Central memory CD4-positive, alpha-beta T cell (primary cell): Measurements from ENCODE around the gene STAC.
"Not testable (repeated sequence)": the region's sequence is repeated elsewhere in the genome, so short reads cannot be mapped to it uniquely, and the experiment has no call there.

ENCODE experiments used
- DNase-seq: peaks from one replicate; pipeline ENCODE4 v3.0.0; 2022

The STAC gene

DNA sequence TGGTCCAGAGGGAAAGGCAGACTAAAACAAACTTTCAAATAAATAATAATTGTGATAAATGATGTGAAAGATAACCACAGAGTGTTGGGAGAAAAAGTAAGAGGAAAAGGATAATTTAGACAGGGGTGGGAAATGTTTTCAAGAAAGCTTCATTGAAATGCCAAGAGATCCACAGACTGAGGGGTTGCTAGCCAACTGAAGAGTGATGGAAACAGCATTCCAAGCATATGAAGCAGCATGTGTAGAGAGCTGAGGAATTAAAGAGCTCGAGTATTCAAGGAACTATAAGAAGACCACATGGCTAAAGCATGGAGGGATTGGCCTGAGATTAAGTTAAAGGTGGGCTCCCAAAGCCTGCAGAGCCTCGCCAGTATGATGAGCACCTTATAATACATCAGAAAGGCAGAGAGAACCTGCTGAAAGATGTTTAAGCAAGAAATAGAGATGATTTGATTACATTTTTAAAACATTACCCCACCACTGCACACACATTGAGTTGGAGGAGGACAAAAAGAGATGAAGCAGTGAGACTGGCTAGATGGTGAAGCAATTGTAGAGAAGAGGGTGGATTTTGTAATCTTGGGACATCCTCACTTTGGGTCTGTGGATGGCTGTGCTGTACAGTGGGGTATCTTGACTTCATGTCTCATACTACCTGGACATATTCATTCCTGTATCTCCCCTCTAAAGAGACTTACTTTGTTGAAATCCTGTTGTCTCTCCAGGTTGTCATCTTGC lies 100.8 kb downstream of the STAC start:
- no peak for DNase-seq

DNA sequence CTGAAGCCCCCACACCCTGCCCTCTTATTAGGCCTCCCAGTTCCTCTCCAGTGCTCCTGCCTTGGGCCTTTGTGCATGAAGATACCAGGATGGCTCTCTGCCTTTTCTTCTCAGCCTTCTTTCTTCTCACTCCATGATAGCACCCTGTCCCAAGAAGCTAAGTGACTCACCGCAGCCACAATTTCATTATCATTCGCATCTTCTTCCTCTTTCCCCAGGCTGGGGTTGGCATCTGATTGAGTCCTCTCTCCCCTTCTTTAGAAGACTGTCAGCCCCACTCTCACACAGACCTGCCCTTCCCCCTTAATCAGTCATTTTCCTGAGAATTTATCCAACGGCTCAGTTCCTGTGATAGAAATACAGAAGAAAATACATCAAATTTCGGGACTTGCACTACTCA lies 102.0 kb downstream of the STAC start:
- DNase-seq = no peak

GRCh38 chr3:36482880-36483279 lies 102.6 kb downstream of the STAC start:
- DNase-seq = no peak

GRCh38 chr3:36483709-36484108 lies 103.4 kb downstream of the STAC start:
- DNase-seq = no peak

DNA sequence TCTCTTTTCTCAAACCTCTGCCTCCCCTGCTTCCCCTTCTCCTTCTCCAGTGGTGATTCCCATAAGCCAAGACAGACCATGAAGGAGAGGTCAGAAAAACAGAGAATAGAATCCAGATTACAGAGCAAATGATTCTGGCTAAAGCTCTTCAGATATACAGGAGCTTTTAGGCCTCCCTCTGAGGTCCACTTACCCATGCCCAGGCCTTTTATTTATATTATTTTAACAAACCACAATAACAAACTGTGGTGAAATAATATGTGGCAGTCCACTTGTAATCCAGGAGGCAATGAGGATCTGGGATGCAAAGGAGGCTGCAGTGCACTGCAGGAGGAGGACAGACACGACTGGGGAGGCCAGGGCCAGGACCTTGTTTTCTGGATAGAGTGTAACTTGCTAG lies 104.1 kb downstream of the STAC start:
- DNase-seq = no peak

DNA sequence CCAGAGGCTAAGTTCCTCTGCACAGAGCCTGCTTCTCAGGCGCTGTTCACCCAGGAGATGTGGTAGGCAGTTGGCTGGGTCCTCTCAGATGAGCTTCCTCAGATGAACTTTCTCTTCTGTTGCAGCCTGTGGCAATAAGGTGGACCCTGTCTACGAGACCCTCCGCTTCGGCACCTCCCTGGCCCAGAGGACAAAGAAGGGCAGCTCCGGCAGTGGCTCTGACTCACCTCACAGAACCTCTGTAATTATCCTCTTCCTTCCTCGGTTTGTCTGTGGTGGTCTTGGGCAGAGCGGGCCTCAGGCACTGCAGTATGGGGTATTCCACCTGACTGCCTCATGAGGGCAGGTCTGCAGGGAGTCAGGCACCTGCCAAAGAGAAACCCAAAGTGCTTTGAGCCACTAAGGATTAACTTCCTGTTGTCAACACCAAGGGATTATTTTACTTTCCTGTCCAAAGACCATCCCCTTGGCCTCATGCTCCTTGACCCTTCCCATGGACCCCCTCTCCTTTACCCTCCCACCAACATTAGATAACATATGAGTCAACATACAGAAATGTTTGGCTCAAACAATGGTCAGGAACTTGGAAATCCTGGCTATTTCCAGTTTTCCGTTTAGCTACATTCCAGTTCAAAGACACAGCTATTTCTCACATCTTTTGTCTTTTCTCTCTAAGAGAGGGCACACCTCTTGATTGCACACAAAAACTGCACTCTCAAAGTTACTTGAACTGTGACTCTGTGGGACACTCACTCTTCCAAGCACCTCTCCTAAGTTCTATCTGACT lies 105.9 kb downstream of the STAC start:
- no peak for DNase-seq

- no peak for DNase-seq
Observed at GRCh38 chr3:36487616-36488015, 107.3 kb downstream of the STAC start.

GRCh38 chr3:36488077-36488789 lies 107.9 kb downstream of the STAC start:
- no peak for DNase-seq

DNA sequence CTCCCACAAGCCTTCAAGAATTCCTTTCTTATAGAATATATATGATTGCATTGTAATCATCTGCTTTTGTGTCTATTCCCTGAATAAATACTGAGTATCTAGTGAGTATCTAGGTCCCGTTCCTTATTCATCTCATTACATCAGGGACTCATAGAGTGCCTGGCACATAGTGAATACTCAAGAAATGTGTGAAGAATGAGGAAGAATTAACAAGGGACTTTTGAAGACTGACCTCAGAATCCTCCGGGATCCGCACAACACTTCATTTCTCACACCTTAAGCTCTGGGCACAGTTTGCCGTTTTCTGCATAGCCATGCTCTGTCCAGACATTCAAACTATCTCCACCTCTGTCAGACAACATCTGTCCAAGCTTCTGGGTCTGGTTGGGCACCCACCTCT lies 108.8 kb downstream of the STAC start:
- no peak for DNase-seq

DNA sequence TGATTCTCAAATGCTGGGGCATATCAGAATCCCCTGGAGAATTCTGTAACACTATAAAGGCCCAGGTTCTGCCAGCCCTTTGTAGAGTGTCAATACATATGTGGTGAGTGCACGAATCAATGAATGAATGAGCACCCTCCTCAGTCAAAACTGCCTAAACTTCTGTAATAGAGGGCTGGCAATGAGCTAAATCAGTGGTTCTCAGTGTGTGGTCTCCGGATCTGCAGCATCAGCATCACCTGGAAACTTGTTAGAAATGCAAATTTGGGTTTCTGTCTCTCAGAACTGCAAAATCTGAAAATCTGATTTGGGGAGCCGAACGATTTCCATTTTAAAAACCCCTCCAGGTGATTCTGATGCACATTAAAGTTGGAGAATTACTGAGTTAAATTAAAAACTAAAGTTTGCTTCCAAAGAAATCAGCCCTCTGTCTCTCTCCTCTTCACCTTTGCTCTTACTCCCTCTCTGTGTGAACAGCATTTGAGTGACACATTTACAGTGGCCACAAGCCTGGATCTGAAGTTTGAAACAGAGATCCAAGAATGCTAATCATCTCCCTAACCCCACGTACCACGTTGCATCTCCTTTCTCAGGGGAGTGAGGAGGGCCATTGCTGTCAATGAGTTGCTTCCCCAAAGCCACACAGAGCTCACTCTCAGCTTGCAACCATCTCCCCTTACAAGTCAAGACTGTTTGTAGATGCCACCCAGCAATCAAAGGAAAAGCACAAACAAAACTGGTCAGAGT lies 109.5 kb downstream of the STAC start:
- DNase-seq = no peak

- DNase-seq = no peak
Observed at GRCh38 chr3:36493051-36493450, 112.7 kb downstream of the STAC start.

DNA sequence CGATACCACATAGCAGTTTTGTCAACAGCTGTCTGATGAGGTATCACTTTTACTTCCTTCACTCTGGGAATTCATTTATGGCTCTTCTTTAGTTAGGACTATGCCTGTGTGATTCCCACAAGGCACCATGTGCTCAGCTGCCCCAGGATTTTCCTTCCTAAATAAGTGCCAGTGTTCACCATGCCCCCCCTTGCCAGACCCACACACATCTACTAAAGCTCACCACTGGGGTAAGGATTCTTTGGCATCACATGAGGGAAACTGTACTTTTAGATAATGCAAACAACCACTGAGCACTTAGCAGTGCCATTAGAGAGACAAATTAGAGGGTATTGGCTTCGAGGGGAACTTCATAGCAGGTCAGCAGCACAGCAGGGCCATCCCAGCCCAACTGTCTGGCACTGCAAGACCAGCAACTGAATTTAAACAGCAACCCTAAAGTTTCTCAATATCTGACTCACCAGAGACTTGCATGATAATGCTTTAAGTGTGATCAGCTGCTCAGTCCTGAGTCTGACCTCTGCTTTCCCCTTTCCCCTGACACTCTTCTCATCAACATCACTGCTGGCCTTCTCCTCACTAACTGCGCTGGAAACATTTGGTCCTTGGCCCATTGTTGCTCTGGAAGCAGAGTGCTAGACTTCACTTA lies 114.3 kb downstream of the STAC start:
- no peak for DNase-seq

DNA sequence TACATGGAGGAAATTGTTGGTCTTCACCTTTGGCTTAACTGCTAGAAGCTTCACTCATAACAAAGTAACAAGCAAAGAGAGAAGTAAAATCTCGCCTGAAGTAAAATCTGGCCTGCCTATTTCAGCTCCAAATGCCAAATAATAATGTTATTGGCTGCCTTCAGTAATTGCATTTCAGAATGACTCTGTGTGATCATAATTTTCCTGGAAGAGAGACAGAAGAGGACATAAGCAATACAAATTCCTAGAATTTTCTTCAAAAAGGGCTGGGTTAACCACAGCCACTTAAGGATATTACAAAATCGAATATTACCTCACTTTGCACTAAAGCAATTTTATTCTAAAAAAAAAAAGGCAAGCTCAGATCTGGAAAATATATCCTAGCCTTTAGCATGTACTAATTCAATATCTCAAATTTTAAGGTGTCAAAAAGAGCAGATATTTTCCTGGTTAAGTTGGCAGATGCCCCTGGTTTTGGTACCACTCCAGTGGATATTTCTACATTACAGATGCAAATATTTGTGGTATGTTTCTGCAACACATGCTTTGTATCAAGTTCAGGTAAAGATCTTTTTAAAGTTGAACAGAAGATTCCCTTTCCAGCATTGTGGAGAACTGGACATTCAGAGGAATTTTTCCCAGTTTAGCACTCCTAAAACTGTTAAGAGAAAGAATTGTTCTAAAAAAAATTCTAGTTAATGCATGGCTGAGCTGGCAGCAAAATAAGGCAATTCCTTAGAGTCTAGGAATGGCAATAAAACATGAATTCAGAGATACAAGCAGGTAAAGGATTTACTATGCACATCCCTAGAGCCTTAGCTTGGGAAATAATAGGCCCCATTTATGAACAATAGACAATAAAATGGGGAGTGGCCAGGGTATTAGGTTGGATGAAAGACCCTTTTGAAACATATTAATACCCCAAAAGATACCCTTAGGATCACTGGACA lies 116.7 kb downstream of the STAC start:
- DNase-seq = no peak

DNA sequence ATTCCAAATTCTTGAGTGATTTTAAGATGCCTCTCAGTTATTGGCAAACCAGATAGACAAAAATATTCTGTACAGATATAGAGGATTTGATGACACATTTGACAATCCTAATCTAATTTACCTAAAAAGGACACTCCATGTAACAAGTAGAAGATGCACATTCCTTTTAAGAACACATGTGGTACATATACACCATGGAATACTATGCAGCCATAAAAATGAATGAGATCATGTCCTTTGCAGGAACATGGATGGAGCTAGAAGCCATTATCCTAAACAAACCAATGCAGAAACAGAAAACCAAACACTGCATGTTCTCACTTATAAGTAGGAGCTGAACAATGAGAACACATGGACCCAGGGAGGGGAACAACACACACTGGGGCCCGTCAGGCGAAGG lies 119.7 kb downstream of the STAC start:
- DNase-seq = not testable (repeated sequence)

DNA sequence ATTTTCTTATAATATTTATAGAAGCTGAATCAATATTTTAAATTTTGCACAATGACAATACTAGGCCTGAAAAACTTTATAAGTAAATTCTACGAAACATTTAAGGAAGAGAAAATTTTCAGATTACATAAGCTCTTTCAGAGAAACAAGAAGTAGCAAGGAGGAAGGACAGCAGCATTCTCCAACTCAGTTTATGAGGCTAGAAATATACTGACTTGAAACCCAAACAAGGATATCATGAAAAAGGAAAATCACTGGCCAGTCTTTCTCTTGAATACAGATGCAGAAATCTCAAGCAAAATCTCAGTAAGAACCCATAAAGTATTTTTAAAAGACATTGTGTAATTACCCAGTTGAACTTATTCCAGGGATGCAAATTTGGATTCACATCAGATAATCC lies 121.3 kb downstream of the STAC start:
- DNase-seq = no peak

- DNase-seq = no peak
Observed at GRCh38 chr3:36505393-36505792, 125.1 kb downstream of the STAC start.

DNA sequence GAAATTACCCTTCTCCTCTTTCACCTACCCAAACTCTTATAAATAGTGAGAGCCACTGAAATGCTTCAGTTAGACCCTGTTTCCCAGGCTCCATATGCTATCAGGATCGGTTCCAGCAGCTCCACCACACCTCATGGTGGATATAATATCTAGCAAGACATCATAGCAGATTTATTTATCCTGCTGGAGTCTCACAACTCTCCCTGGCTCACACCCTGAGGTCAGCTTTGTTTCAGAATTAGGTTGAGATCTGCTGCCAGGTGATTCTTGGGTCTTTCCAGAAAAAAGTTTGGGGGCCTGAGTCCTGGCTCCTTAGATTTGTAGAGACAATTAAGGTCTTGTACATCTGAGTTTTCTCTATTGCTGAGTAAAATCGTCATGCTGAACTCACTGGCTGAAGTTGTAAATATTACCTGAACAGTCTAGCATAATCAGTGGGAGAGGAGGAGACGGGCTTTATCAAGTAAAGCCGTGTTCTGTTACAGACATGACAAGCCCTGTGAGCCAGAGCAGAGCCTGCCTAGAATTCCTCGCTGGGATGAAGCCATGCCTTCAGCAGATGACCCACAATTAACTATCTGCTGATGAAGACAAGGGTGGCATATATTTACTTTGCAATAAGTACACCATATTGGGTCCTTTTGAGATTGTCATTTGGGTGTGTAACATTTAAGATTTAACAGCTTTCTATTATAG lies 131.6 kb downstream of the STAC start:
- DNase-seq = no peak

DNA sequence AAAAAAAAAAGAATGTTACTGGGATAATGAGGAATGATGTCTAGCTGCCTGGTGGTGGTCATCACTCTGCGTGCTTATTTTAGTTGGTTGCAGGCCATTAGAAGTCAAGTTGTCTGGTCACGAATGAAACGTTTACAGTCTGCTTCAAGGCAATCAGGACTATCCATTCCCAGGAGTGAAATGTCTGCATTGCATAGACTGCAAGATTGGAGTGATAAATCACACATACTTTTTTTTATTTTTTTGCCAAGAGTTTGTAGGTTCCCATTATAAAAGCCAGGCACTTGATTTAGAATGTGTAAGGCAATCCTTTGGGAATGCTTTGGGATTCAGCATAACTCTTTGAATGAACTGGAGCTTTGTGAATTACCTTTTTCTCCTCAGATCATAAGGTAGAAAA lies 132.3 kb downstream of the STAC start:
- no peak for DNase-seq

- no peak for DNase-seq
Observed at GRCh38 chr3:36514171-36514570, 133.9 kb downstream of the STAC start.

- no peak for DNase-seq
Observed at GRCh38 chr3:36519682-36520081, 139.4 kb downstream of the STAC start.
